ENCODE measurements around the gene OR52H1.
"Not testable (repeated sequence)": the region's sequence is repeated elsewhere in the genome, so short reads cannot be mapped to it uniquely, and the experiment has no call there.

The OR52H1 gene

GRCh38 chr11:5548440-5548839 is at the start of gene OR52H1:
TSS of gene OR52H1 (minus strand) at chr11:5548540. CDS start at chr11:5545505, 3,035 bp downstream.
- DNase-seq = no peak

- no peak for DNase-seq
Observed at GRCh38 chr11:5597953-5598352, 49.6 kb upstream of the OR52H1 start.

- DNase-seq = no peak
Observed at GRCh38 chr11:5596607-5597201, 48.4 kb upstream of the OR52H1 start, which contains the start of gene TRIM6. TSS of gene TRIM6 (plus strand) at chr11:5596637. CDS start at chr11:5596898, 261 bp downstream.

- no peak for DNase-seq
Observed at GRCh38 chr11:5593146-5593545, 44.8 kb upstream of the OR52H1 start.

- DNase-seq = no peak
Observed at GRCh38 chr11:5592615-5593014, 44.3 kb upstream of the OR52H1 start.

GRCh38 chr11:5591613-5592012 is 43.3 kb upstream of the OR52H1 start:
- DNase-seq = no peak

GRCh38 chr11:5589906-5590305 is 41.6 kb upstream of the OR52H1 start:
- not testable (repeated sequence) for DNase-seq

- not testable (repeated sequence) for DNase-seq
Observed at GRCh38 chr11:5584458-5584857, 36.1 kb upstream of the OR52H1 start.

GRCh38 chr11:5581014-5581413 is 32.7 kb upstream of the OR52H1 start:
- DNase-seq = no peak

GRCh38 chr11:5580577-5580976 is 32.2 kb upstream of the OR52H1 start, which contains the start of gene OR52B6:
TSS of gene OR52B6 (plus strand) at chr11:5580877. CDS start at chr11:5580877, 0 bp downstream.
- DNase-seq = no peak

- no peak for DNase-seq
Observed at GRCh38 chr11:5577101-5577500, 28.8 kb upstream of the OR52H1 start.

GRCh38 chr11:5575152-5575551 is 26.8 kb upstream of the OR52H1 start:
- no peak for DNase-seq

GRCh38 chr11:5574654-5575053 is 26.3 kb upstream of the OR52H1 start:
- no peak for DNase-seq

- no peak for DNase-seq
Observed at GRCh38 chr11:5564259-5565019, 16.1 kb upstream of the OR52H1 start.

GRCh38 chr11:5557751-5558150 is 9.4 kb upstream of the OR52H1 start:
- no peak for DNase-seq

- no peak for DNase-seq
Observed at GRCh38 chr11:5556596-5557188, 8.4 kb upstream of the OR52H1 start.

- no peak for DNase-seq
Observed at GRCh38 chr11:5553343-5553742, 5.0 kb upstream of the OR52H1 start.

- no peak for DNase-seq
Observed at GRCh38 chr11:5550440-5551095, 2.2 kb upstream of the OR52H1 start.

GRCh38 chr11:5547982-5548381 is 358 bp downstream of the OR52H1 start:
- DNase-seq = no peak

GRCh38 chr11:5546457-5546856 is 1.9 kb downstream of the OR52H1 start:
- no peak for DNase-seq

GRCh38 chr11:5541427-5541826 is 6.9 kb downstream of the OR52H1 start:
- no peak for DNase-seq

- no peak for DNase-seq
Observed at GRCh38 chr11:5536482-5536881, 11.9 kb downstream of the OR52H1 start.

GRCh38 chr11:5534046-5534445 is 14.3 kb downstream of the OR52H1 start:
- no peak for DNase-seq
